HG03520 (cell line): ENCODE measurements around the gene SLC25A20.
"Not testable (repeated sequence)": the region's sequence is repeated elsewhere in the genome, so short reads cannot be mapped to it uniquely, and the experiment has no call there.

ENCODE experiments used
- ATAC-seq: cut with Tn5 transposase; IDR thresholded peaks from one replicate; pipeline ENCODE4 v1.9.1; 2021; ENCODE audit warnings: mild to moderate bottlenecking, moderate library complexity; ENCODE audit not compliant: unreplicated experiment

Gene SLC25A20

GRCh38 chr3:48847504-48848423 lies 50.9 kb downstream of the SLC25A20 start, which contains the start of gene PRKAR2A:
PRKAR2A (minus strand) TSS chr3:48847874; CDS start chr3:48847596, 278 bp downstream.
- peak; percentile 75 for ATAC-seq

GRCh38 chr3:48847053-48847503 lies 51.6 kb downstream of the SLC25A20 start:
- peak; percentile 18 for ATAC-seq

GRCh38 chr3:48845170-48845569 lies 53.5 kb downstream of the SLC25A20 start:
- ATAC-seq: no peak

GRCh38 chr3:48837163-48837562 lies 61.5 kb downstream of the SLC25A20 start:
- no peak for ATAC-seq

- ATAC-seq: no peak
Observed at GRCh38 chr3:48835650-48836366, 62.9 kb downstream of the SLC25A20 start.

- no peak for ATAC-seq
Observed at GRCh38 chr3:48832684-48833083, 66.0 kb downstream of the SLC25A20 start.

- ATAC-seq: no peak
Observed at GRCh38 chr3:48830715-48831114, 68.0 kb downstream of the SLC25A20 start.

- not testable (repeated sequence) for ATAC-seq
Observed at GRCh38 chr3:48829525-48829924, 69.2 kb downstream of the SLC25A20 start.

- not testable (repeated sequence) for ATAC-seq
Observed at GRCh38 chr3:48827874-48828273, 70.8 kb downstream of the SLC25A20 start.

GRCh38 chr3:48826451-48826850 lies 72.2 kb downstream of the SLC25A20 start:
- ATAC-seq: no peak

GRCh38 chr3:48820612-48821324 lies 77.9 kb downstream of the SLC25A20 start:
- no peak for ATAC-seq

- no peak for ATAC-seq
Observed at GRCh38 chr3:48819234-48820221, 79.2 kb downstream of the SLC25A20 start.

GRCh38 chr3:48811524-48811923 lies 87.2 kb downstream of the SLC25A20 start:
- ATAC-seq: no peak
